ENCODE results near the gene SFXN3.
A peak's percentile ranks its signal among the peaks of the same experiment; 100 is the strongest.
"Not testable (repeated sequence)": the region's sequence is repeated elsewhere in the genome, so short reads cannot be mapped to it uniquely, and the experiment has no call there.

SFXN3 gene

GRCh38 chr10:101016814-101017213 is 14.2 kb upstream of the SFXN3 start:
- DNase-seq, result no peak

GRCh38 chr10:101018118-101018599 is 12.9 kb upstream of the SFXN3 start:
- DNase-seq, result no peak

GRCh38 chr10:101018600-101019439 is 12.2 kb upstream of the SFXN3 start:
- peak; percentile 45 to 87 for DNase-seq

- DNase-seq, result no peak
Observed at GRCh38 chr10:101019440-101019703, 11.7 kb upstream of the SFXN3 start.

- no peak for DNase-seq
Observed at GRCh38 chr10:101020427-101021075, 10.5 kb upstream of the SFXN3 start.

GRCh38 chr10:101021239-101021638 is 9.8 kb upstream of the SFXN3 start:
- DNase-seq, result no peak

GRCh38 chr10:101021692-101022251 is 9.3 kb upstream of the SFXN3 start:
- DNase-seq, result no peak

- DNase-seq, result no peak
Observed at GRCh38 chr10:101022967-101023705, 7.9 kb upstream of the SFXN3 start.

- DNase-seq, result no peak
Observed at GRCh38 chr10:101027106-101027720, 3.8 kb upstream of the SFXN3 start.

GRCh38 chr10:101028446-101029337 is 2.3 kb upstream of the SFXN3 start:
- no peak for DNase-seq

- DNase-seq, result peak in 1 of 2 experiments; percentile 22
Observed at GRCh38 chr10:101029520-101030295, 1.3 kb upstream of the SFXN3 start.

GRCh38 chr10:101030496-101031127 is 422 bp upstream of the SFXN3 start:
- DNase-seq, result no peak

GRCh38 chr10:101031796-101032636 is 982 bp downstream of the SFXN3 start:
- DNase-seq, result peak; percentile 35 to 52

- no peak for DNase-seq
Observed at GRCh38 chr10:101032637-101033224, 1.7 kb downstream of the SFXN3 start.

GRCh38 chr10:101033276-101033675 is 2.2 kb downstream of the SFXN3 start:
- peak in 1 of 2 experiments; percentile 33 for DNase-seq

GRCh38 chr10:101034404-101034803 is 3.4 kb downstream of the SFXN3 start:
- not testable (repeated sequence) for DNase-seq

- DNase-seq, result no peak
Observed at GRCh38 chr10:101035314-101035713, 4.3 kb downstream of the SFXN3 start.

GRCh38 chr10:101035916-101036702 is 5.1 kb downstream of the SFXN3 start:
- DNase-seq, result no peak

All from NCI-H526 (cell line).